Heart left ventricle (tissue), 16 donors: ENCODE measurements around the gene ARHGAP26. TPM values are rescaled to one million over a fixed set of nuclear protein-coding genes. Genes with fewer than 3 reads are reported as not detected.

Experiments used
- ATAC-seq, 4 donors: fragments of 200-7000 bp; cut with Tn5 transposase; one replicate each; pipeline ENCODE4 v1.9.1; 2020 to 2022; ENCODE audit warnings: moderate library complexity in 4 of 4, mild to moderate bottlenecking in 3 of 4, moderate number of reproducible peaks in 1 of 4
- DNase-seq, 5 donors: peaks; one replicate each; pipeline ENCODE4 v3.0.0-alpha.2; 2020
- H3K27ac ChIP-seq, 12 donors: fragments of 200-600 bp; sonication (generic) in 4 of 12; one replicate each; pipeline versions ENCODE4 v1.5.0 to v1.8.0; 2016 to 2022; ENCODE audit warnings: mild to moderate bottlenecking in 2 of 12
- H3K27me3 ChIP-seq, 9 donors: fragments of 200-600 bp; sonication (generic) in 2 of 9; one replicate each; pipeline versions ENCODE4 v1.5.1 to v1.8.0; 2016 to 2022; ENCODE audit warnings: mild to moderate bottlenecking in 3 of 9
- H3K36me3 ChIP-seq, 9 donors: fragments of 200-600 bp; sonication (generic) in 2 of 9; one replicate each; pipeline versions ENCODE4 v1.5.0 to v1.8.0; 2018 to 2022; ENCODE audit warnings: mild to moderate bottlenecking in 2 of 9
- H3K4me1 ChIP-seq, 12 donors: fragments of 200-600 bp; sonication (generic) in 4 of 12; one replicate each; pipeline versions ENCODE4 v1.5.0 to v1.8.0; 2016 to 2022; ENCODE audit warnings: mild to moderate bottlenecking in 3 of 12
- H3K4me3 ChIP-seq, 12 donors: fragments of 200-600 bp; sonication (generic) in 4 of 12; one replicate each; pipeline versions ENCODE4 v1.5.0 to v1.8.0; 2017 to 2022; ENCODE audit warnings: mild to moderate bottlenecking in 9 of 12, moderate library complexity in 4 of 12
- H3K9me3 ChIP-seq, 12 donors: fragments of 200-600 bp; sonication (generic) in 4 of 12; one replicate each; pipeline versions ENCODE4 v1.5.0 to v1.8.0; 2016 to 2022; ENCODE audit warnings: mild to moderate bottlenecking in 1 of 12
- POLR2A ChIP-seq, 2 donors: fragments of 450-650 bp; IDR thresholded peaks; one replicate each; pipeline ENCODE4 v1.6.1; 2017; ENCODE audit warnings: antibody characterized with exemption in 2 of 2, mild to moderate bottlenecking in 2 of 2, moderate library complexity in 2 of 2
- WGBS, 4 donors: extraction: QIAGEN DNeasy Blood & Tissue Kit in 2 of 4; methylation state at CpG; one replicate each; pipeline versions ENCODE4 v1.1.5 to v1.1.7; 2013 to 2018; 5-methylcytosine and 5-hydroxymethylcytosine counted together
- intact Hi-C, 10 donors: fragments of 100-400 bp; cut with DNase I; formaldehyde crosslinking; loops; one replicate each; pipeline versions ENCODE4 v1.11.1 to v1.14.2; 2022
- polyA plus RNA-seq, 2 donors: library from polyadenylated mRNA; stranded (reverse); fragments of 200-250 nt; gene quantifications; one replicate each; pipeline ENCODE4 v1.2.3, GENCODE V29; 2013
- total RNA-seq, 9 donors: library from RNA; depleted of rRNA in 2 of 9; stranded (reverse); fragments of >200 nt in 2 of 9; fragmentation: NEBNext Ultra II Directional in 3 of 9; extraction: Animal tissue kit (Norgen Biotek cat#: 25700) in 3 of 9; gene quantifications; one replicate each; pipeline versions ENCODE4 v1.1.0 to v1.2.4, GENCODE V29; 2016 to 2023
- TF ChIP-seq, protein P1 (sequence below), 12 donors: fragments of 200-600 bp; sonication (generic) in 4 of 12; IDR thresholded peaks; one replicate each; pipeline versions ENCODE4 v1.5.0 to v1.8.0; 2018 to 2022; ENCODE audit warnings: antibody characterized with exemption in 12 of 12, mild to moderate bottlenecking in 5 of 12
- donor health status: ischemic (EF 13 %, LVEDD 7.1; RV severe dilation, severe dysfunction).
- donor health status: healthy with polysubstance abuse.
- donor health status: DM: no; HTN: yes; CAD: no.
- donor health status: DM: no; HTN: no; CAD: no.
- donor health status: ischemic (EF 25% LVEDD 6.9; RV normal size, moderate dysfunction).
- donor health status: ischemic (EF 25% LVEDD 5.7; RV mildly dilated, moderate dysfunction).
- donor health status: healthy.
- donor health status: DM: yes; HTN: yes; CAD: no.
- donor health status: ischemic (EF 35%, LVEDD 5.7; RV mildly dilated, moderate dysfunction).
- donor health status: nonischemic (EF 11% LVEDD 7.7; RV severe dilation, severe dysfunction).
- donor health status: DM: yes; HTN: yes; CAD: no.
- donor health status: PGD.
- donor health status: ischemic (EF 29% LVEDD 5.4; RV normal size, mild dysfunction).
- donor health status: nonischemic (EF 23%, LVEDD 6.1; RV moderate dilation, normal function).

ARHGAP26 gene
- total and polyA plus RNA-seq, 11 donors, result 11.9 to 52.1 (median 33.7) TPM

DNA sequence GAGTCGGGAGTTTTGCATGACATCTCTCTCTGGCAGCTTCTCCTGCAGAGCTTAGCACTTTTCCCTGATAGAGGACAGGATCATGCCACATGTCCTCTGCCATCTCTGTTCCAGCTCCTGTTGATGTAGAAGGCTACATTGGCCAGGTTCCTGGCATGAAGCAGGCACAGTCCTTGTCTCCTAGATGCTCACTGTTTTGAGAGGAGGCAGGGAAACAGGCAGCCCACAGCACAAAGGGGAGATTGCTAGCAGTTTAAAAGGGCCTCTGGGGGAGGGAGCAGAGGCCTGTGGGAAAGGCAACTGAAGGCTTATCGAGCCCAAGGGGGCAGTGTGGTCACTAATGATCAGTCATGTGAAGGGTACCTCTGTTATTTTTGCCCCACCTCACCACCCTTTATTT, 10.7 kb downstream of the ARHGAP26 start:
- Histone ChIP-seq H3K9me3 (no peaks in the 10 kb centered on the region), H3K4me3 (peak overlapping the region in 1 of 12 donors; percentile 2), H3K4me1 (peaks cover 9 to 100% (median 71%) of the 10 kb centered on the region in 12 donors), H3K36me3 (no peaks in the 10 kb centered on the region), H3K27ac (peak overlapping the region in 11 of 12 donors; percentile 19 to 82 (median 56)), H3K27me3 (no peaks in the 10 kb centered on the region)
- no peak for TF ChIP-seq POLR2A (IDR thresholded peaks at IDR 0.05)
- TF ChIP-seq, protein P1, sequence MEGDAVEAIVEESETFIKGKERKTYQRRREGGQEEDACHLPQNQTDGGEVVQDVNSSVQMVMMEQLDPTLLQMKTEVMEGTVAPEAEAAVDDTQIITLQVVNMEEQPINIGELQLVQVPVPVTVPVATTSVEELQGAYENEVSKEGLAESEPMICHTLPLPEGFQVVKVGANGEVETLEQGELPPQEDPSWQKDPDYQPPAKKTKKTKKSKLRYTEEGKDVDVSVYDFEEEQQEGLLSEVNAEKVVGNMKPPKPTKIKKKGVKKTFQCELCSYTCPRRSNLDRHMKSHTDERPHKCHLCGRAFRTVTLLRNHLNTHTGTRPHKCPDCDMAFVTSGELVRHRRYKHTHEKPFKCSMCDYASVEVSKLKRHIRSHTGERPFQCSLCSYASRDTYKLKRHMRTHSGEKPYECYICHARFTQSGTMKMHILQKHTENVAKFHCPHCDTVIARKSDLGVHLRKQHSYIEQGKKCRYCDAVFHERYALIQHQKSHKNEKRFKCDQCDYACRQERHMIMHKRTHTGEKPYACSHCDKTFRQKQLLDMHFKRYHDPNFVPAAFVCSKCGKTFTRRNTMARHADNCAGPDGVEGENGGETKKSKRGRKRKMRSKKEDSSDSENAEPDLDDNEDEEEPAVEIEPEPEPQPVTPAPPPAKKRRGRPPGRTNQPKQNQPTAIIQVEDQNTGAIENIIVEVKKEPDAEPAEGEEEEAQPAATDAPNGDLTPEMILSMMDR (IDR thresholded peaks at IDR 0.05), result peak in 2 of 12 donors; percentile 8 to 11
- ATAC-seq (peak; percentile 61 to 77 (median 71)), DNase-seq (peak in 4 of 5 donors; percentile 38 to 66 (median 55))
- 17 to 39% (median 24%) methylated on average over 1 to 2 of the region's 2 CpGs for WGBS, 4 donors
- intact Hi-C loops, result loop anchor here in 3 of 10 donors (5.0 kb wide), 2 partner anchors 36 to 46 kb away; no protein-coding TSS in a partner anchor

DNA sequence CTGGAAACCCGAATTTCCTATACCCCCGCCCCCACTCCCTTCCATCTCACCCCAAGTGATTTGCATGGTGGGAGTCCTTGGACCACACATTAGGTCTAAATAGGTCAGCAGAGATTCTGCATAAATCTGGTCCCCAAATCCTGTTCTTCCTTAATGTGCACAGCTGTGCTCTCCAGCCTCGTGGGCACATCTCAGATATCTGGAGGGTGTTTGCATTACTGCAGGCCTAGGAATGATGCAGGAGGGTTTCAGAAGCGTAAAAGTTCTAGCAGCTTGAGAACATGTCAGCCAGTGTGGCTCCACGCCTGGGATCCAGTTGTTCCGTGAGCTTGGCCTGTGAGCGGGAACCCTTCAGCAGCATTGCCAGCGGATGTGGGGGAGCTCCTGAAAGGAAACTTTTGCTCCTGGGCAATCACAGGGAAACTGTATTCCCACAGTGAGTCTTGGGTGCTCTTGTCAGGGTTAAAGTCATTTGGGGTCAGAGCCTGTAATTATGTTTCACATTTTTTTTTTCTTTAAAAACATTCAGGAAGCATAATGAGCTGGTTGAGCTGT, 12.9 kb downstream of the ARHGAP26 start:
- Histone ChIP-seq H3K9me3 (no peaks in the 10 kb centered on the region), H3K27me3 (no peaks in the 10 kb centered on the region), H3K4me3 (peak overlapping the region in 2 of 12 donors; percentile 11 to 25), H3K4me1 (peaks cover 7 to 94% (median 68%) of the 10 kb centered on the region in 12 donors), H3K27ac (peak overlapping the region; percentile 29 to 87 (median 76)), H3K36me3 (no peaks in the 10 kb centered on the region)
- ATAC-seq (peak; percentile 18 to 53 (median 36)), DNase-seq (peak; percentile 66 to 74 (median 69))
- WGBS, 4 donors, result 40 to 61% (median 53%) methylated on average over 8 of the region's 8 CpGs
- intact Hi-C loops, result loop anchor here in 3 of 10 donors (5.0 kb wide), 2 partner anchors 34 to 44 kb away; no protein-coding TSS in a partner anchor
- TF ChIP-seq, protein P1 (IDR thresholded peaks at IDR 0.05), result no peak
- TF ChIP-seq POLR2A (IDR thresholded peaks at IDR 0.05), result no peak

DNA sequence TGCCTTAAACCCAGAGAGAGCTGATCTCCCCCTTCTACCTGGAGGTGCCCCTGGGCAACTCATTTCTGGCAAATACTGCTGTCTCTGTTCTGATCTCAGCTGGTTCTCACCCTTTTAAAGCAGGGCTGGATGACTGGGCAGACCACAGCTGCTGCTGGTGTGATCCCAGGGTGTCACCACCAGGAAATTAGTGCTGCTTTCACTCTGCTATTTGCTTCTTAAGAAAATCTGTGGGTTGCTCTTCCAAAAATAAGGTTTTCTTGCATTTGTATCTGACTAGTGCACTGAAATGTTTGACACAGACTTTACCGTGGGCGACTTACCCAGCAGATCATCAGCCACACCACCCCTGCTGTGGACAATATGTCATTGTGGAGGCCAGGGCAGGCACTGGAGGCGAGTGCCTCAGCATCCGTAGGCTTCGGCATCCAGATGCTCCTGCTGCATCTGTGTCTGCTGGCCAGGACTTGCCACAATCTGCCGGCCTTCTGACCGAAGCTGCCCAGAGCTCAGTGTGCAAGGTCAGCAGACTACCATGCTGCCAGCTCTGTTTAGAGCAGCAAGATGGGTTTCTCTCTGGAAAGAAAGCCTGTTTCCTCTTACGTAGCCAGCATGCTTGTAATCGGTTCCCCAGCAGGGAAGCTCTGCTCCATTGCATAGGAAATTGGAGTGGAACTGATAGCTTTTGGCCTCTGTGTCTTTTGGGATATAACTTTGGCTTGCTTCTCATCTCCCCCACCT, 13.6 kb downstream of the ARHGAP26 start:
- Histone ChIP-seq H3K4me3 (peak overlapping the region in 7 of 12 donors; percentile 0 to 33 (median 14)), H3K27ac (peak overlapping the region; percentile 29 to 87 (median 76)), H3K4me1 (peaks cover 0 to 88% (median 63%) of the 10 kb centered on the region in 12 donors), H3K36me3 (no peaks in the 10 kb centered on the region), H3K27me3 (no peaks in the 10 kb centered on the region), H3K9me3 (no peaks in the 10 kb centered on the region)
- intact Hi-C loops, result loop anchor here in 3 of 10 donors (5.0 kb wide), 2 partner anchors 34 to 44 kb away; no protein-coding TSS in a partner anchor
- WGBS, 4 donors, result 4 to 20% (median 7%) methylated on average over 9 of the region's 9 CpGs
- peak; percentile 9 to 71 (median 54) for ATAC-seq
- peak; percentile 41 to 76 (median 54) for DNase-seq
- TF ChIP-seq, protein P1 (IDR thresholded peaks at IDR 0.05), result peak in 1 of 12 donors; percentile 14
- no peak for TF ChIP-seq POLR2A (IDR thresholded peaks at IDR 0.05)
